ENCODE measurements around the gene ANK2.
"Not testable (repeated sequence)": the region's sequence is repeated elsewhere in the genome, so short reads cannot be mapped to it uniquely, and the experiment has no call there.

The ANK2 gene

DNA sequence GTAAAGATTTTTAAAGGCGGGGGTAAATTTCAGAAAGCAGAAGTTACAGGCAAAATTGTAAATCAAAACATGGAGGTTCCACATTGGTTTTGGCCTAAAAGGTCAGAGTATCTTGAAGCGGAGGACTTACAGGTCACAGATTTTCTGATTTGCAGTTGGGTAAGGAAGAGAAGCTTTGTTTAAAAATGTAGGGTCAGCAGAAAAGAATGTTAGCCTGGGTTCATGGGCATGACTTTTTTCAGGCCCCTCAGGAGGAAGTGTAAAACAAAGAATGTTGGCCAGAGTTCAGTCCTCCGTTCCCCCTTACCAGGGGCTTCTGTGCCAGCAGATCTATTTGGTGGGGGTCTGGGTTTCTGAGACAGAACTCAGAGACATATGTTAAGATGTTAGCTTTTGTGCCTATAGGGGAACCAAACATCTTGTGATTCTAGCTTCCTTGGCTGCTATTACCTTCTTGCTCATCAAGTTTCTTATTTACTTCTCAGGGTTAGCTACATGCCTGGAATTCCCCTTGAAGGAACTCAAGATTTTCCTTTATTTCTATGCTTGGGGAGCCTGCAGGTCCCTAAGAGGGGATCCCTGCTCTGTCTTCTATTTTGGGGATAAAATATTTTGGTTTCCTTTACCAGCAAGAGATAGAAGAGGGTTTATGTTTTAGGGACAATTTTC is 160.3 kb downstream of the ANK2 start:
- ATAC-seq (no peak), DNase-seq (no peak)

DNA sequence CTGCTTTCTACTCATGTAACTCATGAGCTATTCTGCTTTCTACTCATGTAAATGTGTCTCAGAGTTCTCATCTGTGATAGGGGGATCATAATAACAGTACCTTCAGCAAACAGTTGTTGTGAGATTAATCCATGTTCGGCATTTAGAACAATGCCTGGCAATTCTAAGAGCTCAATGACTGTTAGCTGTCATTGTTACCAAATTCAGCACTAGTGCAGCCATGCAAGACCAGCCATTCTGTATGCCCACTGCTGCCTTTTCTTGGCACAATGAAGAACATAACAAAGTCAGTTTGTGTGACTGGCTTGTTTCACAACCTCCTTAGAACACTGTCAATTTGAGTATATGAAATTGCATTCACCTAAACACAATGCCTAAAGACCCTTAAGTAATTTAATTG is 163.2 kb downstream of the ANK2 start:
- no peak for DNase-seq

DNA sequence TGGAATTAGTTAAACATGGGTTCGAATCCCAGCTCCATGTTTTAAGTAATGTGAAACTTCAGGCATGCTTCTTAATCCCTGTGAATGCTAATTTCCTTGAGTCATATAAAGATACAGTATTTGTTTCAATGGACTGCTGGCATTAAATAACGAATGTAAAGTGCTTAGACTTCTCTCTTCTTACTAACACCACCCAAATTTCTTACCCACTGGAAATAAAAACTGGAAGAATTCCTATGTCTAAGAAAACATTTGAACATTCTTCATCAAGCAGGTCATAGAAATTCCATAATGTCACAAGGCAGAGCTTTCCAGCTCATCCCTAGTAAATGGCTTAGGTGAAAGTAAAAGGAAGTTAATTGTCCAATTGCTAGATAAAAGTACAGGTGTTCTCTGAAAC is 172.5 kb downstream of the ANK2 start:
- no peak for DNase-seq
- ATAC-seq: no peak

More for the DNA sequence above, 163.2 kb downstream of the ANK2 start:
- ATAC-seq: no peak

DNA sequence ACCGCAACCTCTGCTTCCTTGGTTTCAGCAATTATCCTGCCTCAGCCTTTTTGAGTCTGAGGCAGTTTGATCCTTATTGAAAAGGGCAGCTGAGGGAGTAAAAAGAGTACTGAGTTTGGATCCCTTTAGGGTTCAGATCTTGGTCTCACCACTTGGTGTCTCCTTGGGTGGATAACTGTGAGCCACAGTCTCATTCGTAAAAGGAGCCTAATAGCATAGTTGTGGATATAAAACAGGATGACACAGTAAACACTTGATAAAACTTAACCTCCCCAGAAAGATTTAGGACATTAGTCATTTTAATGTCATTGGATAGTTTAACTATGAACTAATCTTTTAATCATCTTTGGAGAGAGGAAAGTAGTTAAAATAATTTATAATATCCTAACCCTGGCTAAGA is 173.0 kb downstream of the ANK2 start:
- ATAC-seq: no peak
- no peak for DNase-seq

DNA sequence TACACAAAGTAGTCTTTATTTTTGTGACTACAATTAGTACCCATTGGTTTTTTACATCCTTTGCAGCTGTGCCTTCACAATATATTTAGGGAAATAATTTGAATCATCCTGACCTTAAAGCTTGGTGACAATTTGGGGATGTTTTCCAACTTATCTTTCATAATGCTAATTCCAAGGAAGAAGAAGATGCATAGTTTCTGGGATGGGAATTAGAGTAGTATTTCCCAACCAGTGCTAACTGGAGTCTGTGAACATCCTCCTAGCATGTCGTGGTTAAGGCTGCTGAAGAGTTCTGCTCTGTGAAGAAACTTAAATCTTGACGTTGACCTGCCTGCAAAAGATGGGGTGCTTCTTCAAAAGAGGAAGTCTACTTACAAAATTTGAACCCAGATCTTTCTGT is 173.5 kb downstream of the ANK2 start:
- DNase-seq: no peak
- no peak for ATAC-seq

DNA sequence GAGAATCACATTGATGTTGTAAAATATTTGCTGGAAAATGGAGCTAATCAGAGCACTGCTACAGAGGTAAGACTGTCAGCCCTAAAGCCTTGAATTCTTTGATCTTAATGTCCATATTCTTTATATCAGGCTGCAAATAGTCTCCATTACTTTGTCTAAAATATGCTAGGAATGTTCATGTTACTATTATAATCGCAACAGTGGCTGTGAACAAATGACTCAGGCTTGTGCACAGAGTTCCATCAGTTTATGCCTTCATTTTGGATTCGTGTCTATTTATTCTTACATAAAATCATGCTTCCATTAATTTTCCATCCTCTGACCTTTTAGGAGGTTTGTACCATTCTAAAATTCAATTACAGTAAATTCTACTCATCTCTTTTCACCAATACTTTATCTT is 182.7 kb downstream of the ANK2 start:
- DNase-seq (no peak), ATAC-seq (no peak)

DNA sequence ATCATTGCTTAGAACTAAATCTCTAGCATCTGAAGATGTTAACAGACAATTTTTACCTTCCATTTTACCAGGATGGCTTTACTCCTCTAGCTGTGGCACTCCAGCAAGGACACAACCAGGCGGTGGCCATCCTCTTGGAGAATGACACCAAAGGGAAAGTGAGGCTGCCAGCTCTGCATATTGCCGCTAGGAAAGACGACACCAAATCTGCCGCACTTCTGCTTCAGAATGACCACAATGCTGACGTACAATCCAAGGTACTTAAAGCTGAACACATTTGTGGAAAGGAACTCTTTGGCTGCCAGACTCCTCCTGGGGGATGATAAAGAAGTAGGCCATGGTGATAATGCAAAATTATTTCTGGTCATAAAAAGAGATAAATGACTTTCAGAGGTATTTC is 187.5 kb downstream of the ANK2 start:
- no peak for ATAC-seq

DNA sequence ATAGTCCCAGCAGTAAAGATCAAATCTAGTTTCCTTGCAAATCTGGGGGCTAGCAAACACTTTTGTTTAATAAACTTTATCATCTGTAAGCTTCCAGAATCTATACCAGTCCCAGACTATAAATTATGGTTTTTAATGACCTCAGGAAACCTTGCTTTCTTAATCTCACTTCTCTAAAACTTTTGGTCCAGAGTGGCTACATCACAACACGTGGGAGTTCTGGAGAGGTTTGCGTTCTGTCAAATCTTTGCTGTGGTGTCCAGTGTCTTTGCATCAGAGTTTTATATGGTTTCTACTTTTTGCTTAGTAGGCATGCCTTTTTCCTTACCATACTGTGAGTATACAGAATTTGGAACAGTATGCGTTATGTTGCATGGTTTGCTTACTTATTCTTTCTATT is 193.9 kb downstream of the ANK2 start:
- ATAC-seq: no peak

More for the DNA sequence above, 187.5 kb downstream of the ANK2 start:
- no peak for DNase-seq

DNA sequence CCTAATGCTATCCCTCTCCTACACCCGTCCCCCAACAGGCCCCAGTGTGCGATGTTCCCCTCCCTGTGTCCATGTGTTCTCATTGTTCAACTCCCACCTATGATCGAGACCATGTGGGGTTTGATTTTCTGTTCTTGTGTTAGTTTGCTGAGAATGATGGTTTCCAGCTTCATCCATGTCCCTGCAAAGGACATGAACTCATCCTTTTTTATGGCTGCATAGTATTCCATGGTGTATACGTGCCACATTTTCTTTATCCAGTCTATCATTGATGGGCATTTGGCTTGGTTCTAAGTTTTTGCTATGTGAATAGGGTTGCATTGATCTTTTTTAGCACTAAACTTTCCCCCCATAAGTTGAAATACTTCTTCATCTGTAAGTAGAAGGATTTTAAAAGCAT is 195.3 kb downstream of the ANK2 start:
- DNase-seq, ATAC-seq: not testable (repeated sequence)

More for the DNA sequence above, 193.9 kb downstream of the ANK2 start:
- no peak for DNase-seq

DNA sequence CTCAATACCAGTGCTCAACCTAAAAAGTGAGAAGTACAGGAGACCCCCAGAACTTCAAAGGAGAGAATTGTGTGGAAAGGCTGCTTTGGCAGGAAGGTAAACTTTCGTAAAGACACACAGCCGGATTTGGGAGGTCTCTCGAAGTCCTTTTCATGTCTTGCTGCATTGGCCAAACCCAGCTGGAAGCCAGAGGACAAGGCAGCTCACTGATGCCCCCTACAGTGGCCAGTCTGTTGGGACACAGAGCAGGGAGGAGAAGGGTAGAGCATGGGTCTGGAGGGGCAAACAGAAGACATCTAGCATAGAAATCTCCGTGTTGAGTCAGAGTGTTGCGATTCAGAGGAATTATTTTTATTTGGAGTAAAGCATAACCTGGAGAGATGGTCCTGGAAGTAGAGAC is 198.9 kb downstream of the ANK2 start:
- no peak for ATAC-seq
- DNase-seq: no peak

DNA sequence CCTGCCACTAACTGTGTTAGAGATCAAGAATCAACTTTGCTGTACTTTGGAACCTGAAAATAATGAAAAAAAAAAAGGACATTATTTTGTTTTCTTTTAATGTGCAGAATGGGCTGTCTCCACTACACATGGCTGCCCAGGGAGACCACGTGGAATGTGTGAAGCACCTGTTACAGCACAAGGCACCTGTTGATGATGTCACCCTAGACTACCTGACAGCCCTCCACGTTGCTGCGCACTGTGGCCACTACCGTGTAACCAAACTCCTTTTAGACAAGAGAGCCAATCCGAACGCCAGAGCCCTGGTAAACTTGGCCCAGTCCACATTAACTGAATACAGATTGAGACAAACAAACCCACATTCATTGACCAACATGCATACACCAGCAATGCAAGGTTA is 206.2 kb downstream of the ANK2 start:
- DNase-seq: no peak
- no peak for ATAC-seq

DNA sequence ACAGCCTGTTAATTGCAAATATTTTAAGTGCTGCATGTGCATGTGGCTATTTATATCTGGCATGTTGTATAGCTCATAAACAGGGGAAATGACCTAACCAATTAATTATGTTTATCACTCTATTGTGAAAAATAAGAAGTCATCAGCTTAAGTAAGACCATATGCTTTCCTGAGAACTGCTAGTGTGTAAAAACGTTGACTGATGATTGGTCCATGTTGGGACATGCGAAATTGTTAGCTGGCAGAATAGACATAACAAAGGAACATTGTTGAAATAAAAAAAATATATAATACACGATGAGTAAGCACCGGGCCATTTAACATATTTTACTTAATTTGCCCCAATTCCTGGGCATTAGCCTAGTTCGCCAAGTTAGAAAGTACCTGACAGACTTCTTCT is 207.5 kb downstream of the ANK2 start:
- no peak for ATAC-seq
- no peak for DNase-seq

DNA sequence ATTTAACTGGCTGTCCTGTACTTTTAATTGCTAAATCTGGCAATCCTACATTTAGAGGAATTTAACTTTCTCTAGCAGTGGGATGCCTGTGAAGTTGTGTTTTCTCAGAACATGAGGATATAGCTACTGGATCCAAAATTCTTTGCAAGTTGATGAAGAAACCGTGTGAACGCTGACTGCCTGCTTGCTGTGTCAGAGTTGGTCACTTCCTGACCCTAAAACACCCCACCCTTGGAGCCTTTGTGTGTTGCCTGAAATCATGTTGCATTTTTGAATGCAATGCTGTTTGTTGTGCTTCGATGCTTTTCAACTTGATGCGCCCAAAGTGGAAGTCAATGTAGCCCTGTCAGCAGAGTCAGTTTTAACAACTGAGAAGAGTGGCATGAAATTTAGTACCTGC is 211.2 kb downstream of the ANK2 start:
- ATAC-seq: no peak

DNA sequence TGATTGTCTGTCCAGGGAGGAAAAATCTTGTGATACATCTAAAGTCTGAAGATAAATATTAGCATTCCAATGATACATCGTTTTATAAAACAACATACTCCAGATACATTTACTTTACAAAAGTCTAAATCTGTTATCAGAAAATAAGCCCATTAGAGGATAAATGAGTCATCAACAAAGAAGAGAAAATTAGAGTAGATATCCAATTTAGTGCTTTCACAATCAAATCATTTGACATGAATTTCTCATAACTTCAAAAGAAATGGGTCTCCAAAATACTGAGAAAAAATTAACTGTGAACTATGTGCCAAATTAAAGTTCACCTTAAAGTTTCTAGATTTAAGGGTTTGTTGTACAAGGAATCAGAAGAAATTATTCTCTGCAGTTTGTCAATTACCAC is 213.8 kb downstream of the ANK2 start:
- ATAC-seq: no peak
- DNase-seq: no peak

More for the DNA sequence above, 211.2 kb downstream of the ANK2 start:
- DNase-seq: no peak

DNA sequence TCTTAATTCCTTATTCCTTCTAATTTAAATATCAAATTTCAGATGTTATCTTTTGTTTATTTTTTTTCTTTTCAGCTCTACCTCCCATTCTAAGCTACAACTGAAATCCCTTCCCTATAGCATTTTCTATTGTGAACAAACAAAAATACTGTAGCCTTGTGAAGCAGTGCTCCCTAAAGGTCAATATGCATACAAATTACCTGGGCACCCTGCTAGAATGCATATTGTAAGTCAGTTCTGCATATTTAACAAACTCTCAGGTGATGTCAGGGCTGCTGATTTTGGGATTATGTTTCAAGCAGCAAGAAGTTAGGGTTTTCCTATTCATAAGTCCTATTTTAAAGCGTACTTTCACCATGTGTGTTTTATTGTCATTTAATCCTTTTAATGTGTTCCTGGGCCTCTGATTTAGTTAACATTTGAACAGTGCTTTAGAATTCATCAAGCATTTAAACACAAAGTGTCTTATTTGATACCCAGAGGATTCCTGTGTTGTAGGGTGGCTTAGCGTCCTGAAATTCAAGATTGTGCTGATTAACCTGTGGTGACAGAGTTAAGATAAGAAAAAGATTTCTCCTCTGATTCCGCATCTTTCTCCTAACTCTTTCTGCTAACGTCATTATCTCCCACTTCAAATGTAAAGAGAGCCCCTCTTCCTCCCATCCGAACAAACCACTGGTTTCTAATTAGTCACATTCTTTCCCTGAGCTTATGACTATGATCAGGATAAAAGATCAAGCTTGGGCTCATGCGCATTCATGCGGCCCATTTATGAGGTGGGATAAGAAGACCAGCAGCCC is 221.3 kb downstream of the ANK2 start:
- ATAC-seq: no peak
- no peak for DNase-seq

DNA sequence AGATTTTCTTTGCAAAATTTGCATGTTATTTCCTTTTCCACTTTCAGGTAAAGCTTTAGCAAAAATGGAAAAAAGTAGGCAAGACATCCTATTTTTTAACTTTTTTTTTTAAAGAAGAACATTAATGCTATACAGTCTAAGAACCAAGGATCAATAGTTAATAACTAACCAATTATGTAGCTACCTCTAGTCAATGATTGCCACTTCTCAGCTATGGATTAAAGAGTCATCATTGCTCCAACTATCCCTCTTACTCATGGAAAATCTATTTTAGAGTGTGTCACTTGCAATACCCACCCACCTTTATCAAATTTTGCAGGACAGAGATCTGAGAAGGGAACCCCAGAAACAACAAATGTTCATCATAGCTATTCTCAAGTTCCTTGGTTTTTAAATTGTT is 223.1 kb downstream of the ANK2 start:
- ATAC-seq: no peak
- no peak for DNase-seq

DNA sequence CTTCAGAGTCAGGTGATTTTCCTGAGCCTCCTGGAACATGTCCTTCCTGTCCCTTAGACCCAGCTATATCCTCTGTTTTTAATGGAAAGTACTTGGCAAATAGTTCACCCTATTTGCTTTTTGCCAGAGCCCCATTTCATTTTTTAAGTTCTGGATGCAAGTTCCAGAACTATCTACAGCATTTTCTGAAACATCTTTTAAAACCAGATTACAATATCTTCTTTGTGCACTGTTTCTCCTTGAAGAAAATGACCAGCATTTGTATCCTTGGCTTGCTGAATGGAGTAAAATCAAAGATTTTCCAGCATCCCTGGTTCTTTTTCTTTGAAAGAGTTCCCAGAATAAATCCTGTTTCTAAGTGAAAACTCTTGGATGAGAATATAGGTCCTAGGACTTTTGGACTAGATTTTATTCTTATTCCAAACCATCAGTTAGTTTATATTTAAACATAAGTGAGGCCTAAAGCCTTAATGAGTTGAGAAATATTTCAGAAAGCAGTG is 224.3 kb downstream of the ANK2 start:
- no peak for DNase-seq
- no peak for ATAC-seq

DNA sequence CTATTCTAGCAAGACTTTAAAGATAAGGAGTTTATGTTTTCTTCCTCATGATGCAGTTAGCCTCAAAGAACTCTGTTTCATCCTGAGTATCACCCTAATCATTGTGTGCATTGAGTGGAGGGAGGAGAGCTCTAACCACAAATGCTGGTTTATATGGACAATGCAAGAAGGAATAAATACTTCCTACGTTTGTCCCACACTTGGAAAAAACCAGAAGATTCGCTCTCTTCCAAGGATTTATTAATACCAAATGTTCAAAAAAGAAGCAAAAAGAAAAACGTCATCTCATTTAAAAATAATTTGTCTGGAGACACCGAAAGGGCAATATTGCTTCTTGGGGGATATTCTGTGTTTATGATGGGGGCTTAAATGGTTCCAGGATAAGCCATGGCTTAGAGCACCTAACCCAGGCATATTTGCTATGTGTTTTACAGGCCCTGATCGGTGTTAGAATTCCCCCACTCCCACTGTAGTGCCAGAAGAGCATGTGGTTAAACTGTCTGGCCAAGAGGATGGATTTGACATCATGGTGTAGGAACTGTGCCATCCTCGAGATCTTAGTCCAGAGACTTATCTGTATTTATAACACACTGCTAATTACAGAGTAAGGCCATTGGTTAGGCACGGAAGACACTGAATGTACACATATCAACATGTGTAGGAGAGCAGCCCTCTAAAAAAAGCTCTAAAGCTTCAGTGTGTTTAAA is 227.2 kb downstream of the ANK2 start:
- DNase-seq (no peak), ATAC-seq (no peak)

DNA sequence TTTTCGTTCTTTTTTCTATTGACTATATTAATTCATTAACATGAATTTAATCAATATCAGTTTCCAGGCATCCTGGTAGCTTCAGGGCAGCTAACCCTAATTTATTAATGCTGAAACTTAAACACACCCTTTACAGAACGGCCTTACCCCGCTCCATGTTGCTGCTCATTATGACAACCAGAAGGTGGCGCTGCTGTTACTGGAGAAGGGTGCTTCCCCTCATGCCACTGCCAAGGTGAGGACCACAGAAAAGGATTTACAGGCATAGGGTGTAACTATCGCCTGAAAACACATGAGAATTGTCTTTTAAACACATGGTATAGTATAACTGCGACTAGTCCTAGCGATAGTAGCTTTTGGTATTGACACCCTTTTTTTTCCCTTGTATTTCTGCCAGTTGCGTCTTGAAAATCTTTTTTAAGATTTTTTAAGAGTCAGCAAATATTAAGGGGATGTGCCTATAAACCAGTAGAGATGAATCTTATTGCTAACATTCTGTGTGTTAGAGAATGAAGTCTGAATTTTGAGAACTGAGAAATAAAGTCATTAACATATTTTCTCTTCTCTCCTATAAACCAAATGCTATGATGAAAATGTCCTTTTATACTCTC is 229.0 kb downstream of the ANK2 start:
- ATAC-seq: peak; percentile 92

DNA sequence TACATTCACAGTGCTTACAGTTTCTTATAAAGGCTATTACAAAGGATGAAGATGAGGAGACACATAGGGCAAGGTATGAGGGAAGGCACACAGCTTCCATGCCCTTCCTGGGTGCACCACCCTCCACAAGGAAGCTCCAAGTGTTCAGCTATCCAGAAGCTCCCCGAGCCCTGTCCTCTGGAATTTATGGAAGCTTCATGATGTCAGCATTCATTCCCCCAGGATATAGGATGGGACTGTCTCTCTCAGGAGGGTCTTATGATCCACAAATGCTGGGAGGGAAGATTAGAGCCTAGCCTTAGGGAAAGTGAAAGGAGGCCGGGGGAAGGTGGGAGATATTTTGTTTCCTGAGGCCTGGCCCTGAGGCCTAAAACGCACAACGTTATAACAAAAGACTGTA is 236.0 kb downstream of the ANK2 start:
- ATAC-seq (no peak), DNase-seq (no peak)

More for the DNA sequence above, 229.0 kb downstream of the ANK2 start:
- DNase-seq: peak; percentile 76

DNA sequence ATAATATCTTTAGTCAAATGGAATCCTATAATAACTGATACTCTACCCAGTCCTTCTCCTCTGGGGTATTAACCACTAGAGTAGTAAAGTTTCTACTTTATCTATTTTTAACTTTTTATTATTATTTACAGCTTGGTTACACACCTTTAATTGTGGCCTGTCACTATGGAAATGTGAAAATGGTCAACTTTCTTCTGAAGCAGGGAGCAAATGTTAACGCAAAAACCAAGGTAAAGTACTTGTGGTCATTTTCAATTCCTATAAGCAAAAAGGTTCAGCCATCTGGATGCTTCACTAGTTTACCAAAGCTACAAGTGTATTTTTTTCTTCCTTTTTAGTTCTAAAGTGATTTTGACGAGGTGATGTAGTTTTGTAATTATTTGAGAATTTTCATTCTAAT is 238.8 kb downstream of the ANK2 start:
- DNase-seq: no peak
- ATAC-seq: no peak

DNA sequence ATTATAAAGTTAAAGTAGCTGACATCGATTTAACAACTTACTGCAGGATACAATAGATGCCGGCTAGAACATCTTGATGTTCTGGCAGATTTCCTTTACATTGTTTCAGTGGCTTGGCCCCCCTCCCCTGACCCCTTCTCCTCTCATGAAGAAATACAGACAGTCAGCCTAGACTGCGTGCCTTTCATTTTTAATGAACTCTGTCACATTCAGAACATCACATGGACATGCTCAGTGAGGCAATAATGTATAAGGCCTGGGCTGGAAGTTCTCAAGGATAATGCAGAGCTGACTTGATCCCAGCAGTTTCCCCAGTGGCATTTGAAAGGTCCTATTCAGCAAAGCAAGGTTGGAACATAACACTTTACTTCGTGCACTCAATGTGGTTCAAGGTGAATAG is 239.2 kb downstream of the ANK2 start:
- DNase-seq (no peak), ATAC-seq (no peak)

DNA sequence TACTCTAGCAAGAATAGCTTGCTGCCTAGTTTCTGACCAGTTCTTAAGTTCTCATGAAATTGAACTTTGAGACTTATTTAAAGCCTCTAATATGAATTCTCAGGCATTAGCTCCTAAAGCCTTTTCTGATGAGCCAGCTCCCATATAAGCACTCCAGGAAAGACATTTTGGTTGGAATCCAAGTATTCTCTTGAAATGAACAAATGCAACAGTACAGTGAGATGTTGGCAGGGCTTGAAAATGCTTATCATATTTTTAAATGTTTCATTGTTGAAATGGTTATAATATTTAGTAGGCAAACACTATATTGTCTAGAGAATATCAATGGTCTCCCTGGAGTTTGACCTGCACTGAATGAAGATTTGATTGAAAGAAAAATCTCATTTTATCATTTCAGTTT is 240.3 kb downstream of the ANK2 start:
- DNase-seq: no peak
- no peak for ATAC-seq

All from stimulated activated naive CD8-positive, alpha-beta T cell treated with anti-CD3 and anti-CD28 coated beads, Interleukin-15, Interleukin-2, amounts not matched to agents 100 U/mL and 50 U/mL, for 24 hours (primary cell).